Rectal smooth muscle tissue (tissue), 1 donor: ENCODE data around the gene ERG.

Experiments
- H3K27ac ChIP-seq: one replicate; pipeline ENCODE4 v1.7.0; 2013; ENCODE audit warnings: low read depth, low read length, inconsistent platforms
- H3K27me3 ChIP-seq: one replicate; pipeline ENCODE4 v1.7.0; 2013; ENCODE audit warnings: low read length; ENCODE audit not compliant: control insufficient read depth, insufficient read depth
- H3K36me3 ChIP-seq: one replicate; pipeline ENCODE4 v1.7.0; 2013; ENCODE audit warnings: low read length; ENCODE audit not compliant: control insufficient read depth, insufficient read depth
- H3K4me1 ChIP-seq: one replicate; pipeline ENCODE4 v1.7.0; 2013; ENCODE audit warnings: low read length; ENCODE audit not compliant: control insufficient read depth, insufficient read depth
- H3K4me3 ChIP-seq: one replicate; pipeline ENCODE4 v1.7.0; 2013; ENCODE audit warnings: low read length
- H3K9ac ChIP-seq: one replicate; pipeline ENCODE4 v1.7.0; 2013; ENCODE audit warnings: low read length

ERG gene

DNA sequence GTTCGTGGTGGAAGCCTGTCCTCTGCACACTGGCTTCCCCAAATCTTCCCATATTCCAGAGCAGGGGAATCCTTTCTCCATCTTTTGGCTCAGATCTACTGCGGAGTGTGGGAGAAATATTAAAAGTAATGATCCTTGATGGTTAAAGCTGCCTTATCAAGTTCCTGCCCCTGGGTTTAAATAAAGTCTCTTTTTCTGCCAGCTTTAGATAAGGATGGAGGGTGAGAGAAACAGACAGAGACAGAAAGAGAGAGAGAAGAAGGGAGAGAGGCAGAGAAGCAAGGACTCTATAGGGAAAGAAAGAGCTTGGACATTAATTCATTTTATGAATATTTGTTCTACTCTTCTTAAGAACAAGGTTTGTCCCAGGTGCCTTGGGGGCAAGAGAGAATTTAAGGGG lies 143.5 kb downstream of the ERG start:
- no peak overlapping the region for H3K9ac ChIP-seq
- no peak overlapping the region for H3K4me3 ChIP-seq
- peaks cover 2% of the 10 kb centered on the region for H3K27me3 ChIP-seq
- no peak overlapping the region for H3K27ac ChIP-seq
- no peaks in the 10 kb centered on the region for H3K4me1 ChIP-seq
- H3K36me3 ChIP-seq = no peaks in the 10 kb centered on the region

DNA sequence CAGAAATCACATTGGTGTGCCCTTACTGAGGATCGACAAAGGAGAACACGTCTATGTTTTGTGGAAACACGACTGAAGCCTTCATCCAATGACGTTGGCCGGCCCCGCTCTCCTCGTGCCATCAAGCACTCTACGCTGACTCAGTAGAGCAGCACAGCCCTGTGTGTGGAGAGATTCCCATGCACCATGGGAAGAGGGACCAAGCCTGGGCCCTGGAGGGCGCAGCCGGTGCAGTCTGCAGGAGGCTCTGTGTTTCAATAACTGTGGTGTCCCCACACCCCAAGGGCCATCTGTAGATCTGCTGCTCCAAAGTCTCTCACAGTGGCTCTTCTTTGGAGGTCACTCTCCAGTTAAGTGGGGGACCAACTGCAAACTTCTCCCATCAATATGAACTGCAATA lies 144.0 kb downstream of the ERG start:
- Histone ChIP-seq H3K36me3 (no peaks in the 10 kb centered on the region), H3K4me3 (no peak overlapping the region), H3K4me1 (no peaks in the 10 kb centered on the region), H3K9ac (no peak overlapping the region), H3K27ac (no peak overlapping the region), H3K27me3 (peaks cover 2% of the 10 kb centered on the region)

DNA sequence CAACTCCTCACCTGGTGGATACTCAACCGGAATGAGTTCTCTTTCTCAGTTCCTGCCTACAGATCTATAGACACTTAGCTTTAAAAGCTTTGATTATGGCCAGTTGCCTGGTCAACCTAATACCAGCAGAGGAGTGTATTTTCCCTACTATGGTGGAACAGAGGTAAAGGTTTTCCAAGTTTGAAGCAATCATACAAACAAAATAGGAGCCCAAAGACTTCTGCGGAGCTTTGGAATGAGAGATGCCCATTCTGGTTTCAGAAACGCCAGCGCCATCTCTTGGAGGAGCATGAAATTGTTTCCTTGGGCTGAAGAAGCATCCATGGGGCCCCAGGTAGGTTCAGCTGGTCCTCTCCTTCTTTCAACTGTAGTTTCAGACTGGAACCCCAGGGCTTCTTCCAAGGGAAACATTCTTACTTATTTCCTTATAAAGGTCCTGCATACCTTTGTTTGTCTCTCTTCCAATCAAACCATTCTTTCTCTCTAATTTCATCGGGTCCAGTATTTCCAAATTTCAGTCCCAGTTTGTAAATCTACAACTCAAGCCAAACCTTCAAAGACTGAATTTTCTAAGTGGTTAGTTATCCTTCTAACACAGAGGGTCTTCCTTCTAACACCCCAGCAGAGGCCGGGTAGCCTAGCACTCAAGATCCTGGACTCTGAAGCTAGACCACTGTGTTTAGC lies 145.6 kb downstream of the ERG start:
- Histone ChIP-seq H3K4me1 (no peaks in the 10 kb centered on the region), H3K4me3 (no peak overlapping the region), H3K36me3 (no peaks in the 10 kb centered on the region), H3K9ac (no peak overlapping the region), H3K27ac (no peak overlapping the region), H3K27me3 (peaks cover 2% of the 10 kb centered on the region)

DNA sequence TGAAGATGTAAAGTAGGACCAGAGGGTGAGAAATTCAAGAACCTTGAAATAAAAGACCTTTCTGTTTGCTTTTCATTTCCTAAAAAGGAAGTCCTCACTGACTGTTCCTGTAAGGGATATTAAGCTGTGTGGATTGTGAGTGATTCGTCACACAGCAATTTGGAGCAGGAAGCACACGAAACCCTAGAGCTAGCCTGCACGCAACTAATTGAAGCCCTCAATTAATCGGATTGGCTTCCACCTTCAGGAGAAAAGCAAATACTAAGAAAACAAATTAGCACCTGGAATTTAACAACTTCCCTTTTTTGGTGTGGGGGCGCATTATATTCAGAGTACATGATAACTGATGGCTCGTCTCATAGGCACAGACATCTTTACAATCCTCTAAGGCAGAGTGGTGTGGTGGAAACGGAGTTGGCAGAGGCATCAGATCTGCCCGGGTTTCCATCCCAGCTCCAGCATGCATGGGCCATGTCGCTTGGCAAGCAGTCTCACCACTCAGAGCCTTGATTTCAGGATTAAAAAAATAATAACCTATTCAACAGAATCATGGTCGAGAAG lies 146.2 kb downstream of the ERG start:
- H3K27me3 ChIP-seq = peaks cover 2% of the 10 kb centered on the region
- H3K4me3 ChIP-seq = no peak overlapping the region
- no peaks in the 10 kb centered on the region for H3K4me1 ChIP-seq
- no peaks in the 10 kb centered on the region for H3K36me3 ChIP-seq
- H3K27ac ChIP-seq = no peak overlapping the region
- H3K9ac ChIP-seq = no peak overlapping the region

DNA sequence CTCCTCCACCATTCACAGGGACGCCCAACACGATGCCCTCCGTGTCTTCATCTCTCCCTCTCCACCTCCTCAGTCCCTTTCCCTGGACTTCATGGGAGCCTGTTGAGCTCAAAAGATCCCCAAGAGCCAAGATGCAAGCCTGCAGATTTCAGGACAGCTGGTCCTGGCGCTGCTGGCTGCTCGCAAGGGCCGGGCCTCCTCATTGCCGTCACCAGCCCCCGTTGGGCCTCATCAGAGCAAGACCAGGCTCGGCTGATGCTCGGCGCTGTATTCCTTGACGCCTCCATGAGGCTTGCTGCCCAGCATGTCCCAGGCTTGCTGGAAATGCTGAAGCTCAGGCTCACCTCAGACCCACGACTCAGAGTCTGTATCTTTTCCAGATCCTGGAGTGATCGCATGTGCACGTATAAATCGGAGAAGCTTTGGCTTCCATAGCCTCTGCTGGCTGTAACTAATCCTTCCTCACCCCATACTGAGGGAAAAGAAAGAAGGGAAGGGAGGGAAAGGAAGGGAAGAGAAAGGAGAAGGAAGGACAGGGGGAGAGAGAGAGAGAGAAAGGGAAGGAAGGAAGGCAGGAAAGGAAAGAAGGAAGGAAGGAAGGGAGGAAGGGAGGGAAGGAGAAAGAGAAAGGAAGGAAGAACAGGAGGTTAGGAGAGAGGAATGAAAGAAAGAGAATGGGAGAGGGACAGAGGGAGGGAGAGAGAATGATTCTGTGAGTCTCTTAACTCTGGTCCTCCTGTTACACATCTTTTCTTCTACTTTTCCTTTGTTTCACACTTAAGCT lies 146.9 kb downstream of the ERG start:
- Histone ChIP-seq H3K27me3 (peaks cover 2% of the 10 kb centered on the region), H3K9ac (no peak overlapping the region), H3K27ac (no peak overlapping the region), H3K36me3 (no peaks in the 10 kb centered on the region), H3K4me3 (no peak overlapping the region), H3K4me1 (no peaks in the 10 kb centered on the region)

DNA sequence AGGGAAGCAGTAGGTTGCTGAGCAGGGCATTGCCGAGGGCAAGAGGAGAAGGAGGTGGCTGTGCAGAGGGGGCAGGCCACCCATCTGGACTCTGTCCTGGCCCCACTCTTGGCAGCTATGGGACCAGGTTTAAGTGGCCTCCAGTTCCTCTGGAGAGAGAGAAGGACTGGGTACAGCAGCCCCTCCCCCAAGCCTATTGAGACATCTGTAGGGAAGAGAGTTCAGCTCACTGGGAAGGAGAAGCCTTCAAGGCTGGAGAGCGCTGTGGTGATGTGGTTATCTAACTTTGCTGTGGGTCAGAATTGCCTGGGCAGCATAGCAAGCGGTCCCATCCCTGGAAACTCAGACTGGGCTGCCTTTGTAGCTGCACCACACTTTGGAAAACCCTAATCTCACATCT lies 147.6 kb downstream of the ERG start:
- no peak overlapping the region for H3K4me3 ChIP-seq
- H3K36me3 ChIP-seq = no peaks in the 10 kb centered on the region
- no peak overlapping the region for H3K9ac ChIP-seq
- H3K27ac ChIP-seq = no peak overlapping the region
- H3K4me1 ChIP-seq = no peaks in the 10 kb centered on the region
- H3K27me3 ChIP-seq = peaks cover 2% of the 10 kb centered on the region

DNA sequence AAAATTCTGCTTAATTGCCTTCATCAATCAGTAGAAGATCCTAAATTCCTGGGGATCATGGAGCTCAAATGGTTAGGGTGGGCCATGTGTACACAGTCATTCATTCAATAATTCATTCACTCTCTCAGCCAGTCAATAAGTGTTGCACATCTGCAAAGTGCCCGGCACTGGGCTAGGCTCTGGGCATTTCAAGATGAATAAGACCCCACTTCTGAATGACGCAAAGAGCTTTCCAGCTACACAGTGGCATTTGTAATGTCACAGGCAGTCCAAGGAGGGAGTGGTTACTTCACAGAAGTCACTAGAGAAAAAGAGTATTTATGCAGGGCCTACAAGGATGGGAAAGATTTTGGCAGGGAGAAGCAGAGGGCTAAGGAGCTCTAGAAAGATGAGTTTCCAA lies 148.3 kb downstream of the ERG start:
- Histone ChIP-seq H3K27ac (no peak overlapping the region), H3K4me3 (no peak overlapping the region)

DNA sequence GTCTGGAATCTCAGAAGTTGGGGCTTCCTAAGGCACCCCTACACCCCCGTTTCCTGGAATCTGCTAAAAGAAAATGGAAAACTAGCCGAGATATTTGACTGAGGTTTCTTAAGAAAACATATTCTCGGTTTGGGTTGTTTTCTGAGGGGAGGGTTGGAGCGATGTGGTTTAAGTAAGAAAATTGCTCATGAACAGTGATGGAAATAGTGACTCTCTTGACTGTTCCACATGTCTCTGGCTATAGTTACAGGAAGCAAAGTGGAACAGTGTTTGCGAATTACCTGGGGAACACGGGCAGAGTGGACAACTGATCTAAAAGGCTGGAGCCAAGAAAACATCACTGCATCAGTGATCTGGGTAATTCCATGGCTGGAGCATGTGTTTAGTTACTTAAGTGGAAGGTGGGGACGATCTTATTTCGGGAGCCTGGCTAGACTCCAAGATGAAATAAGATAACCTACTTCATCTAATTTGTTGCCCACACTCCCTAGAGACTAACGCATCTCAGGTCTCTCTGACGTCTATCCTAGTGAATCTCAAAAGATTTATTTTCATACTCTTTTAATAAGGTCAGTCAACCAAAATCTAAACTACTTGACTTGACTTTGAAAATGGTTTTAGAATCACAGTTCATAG lies 149.0 kb downstream of the ERG start:
- no peaks in the 10 kb centered on the region for H3K36me3 ChIP-seq
- H3K27ac ChIP-seq = no peak overlapping the region

More for the DNA sequence above, 148.3 kb downstream of the ERG start:
- no peaks in the 10 kb centered on the region for H3K4me1 ChIP-seq
- peaks cover 2% of the 10 kb centered on the region for H3K27me3 ChIP-seq
- H3K36me3 ChIP-seq = no peaks in the 10 kb centered on the region
- no peak overlapping the region for H3K9ac ChIP-seq

DNA sequence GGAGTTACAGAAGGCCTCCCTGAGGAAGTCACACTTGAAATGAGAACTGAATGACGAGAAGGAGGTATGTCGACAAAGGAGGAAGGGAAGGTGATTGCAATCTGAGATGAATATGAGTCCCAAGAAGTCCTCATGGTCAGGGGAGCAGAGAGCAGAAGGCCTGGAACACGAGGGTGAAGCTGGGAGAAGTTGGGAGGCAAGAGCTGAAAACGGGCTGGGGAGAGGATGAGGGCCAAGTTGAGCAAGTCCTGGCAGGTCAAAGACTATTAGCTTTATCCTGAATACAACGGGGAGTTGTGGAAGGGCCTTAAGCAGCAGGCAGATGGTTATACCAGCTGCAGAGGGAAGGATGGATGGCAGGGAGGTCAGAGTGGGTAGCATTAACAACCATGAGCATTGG lies 152.0 kb downstream of the ERG start:
- Histone ChIP-seq H3K27me3 (no peaks in the 10 kb centered on the region), H3K9ac (no peak overlapping the region), H3K4me3 (no peak overlapping the region), H3K27ac (no peak overlapping the region), H3K4me1 (no peaks in the 10 kb centered on the region), H3K36me3 (no peaks in the 10 kb centered on the region)

More for the DNA sequence above, 149.0 kb downstream of the ERG start:
- no peaks in the 10 kb centered on the region for H3K4me1 ChIP-seq
- peaks cover 2% of the 10 kb centered on the region for H3K27me3 ChIP-seq
- no peak overlapping the region for H3K4me3 ChIP-seq
- no peak overlapping the region for H3K9ac ChIP-seq

DNA sequence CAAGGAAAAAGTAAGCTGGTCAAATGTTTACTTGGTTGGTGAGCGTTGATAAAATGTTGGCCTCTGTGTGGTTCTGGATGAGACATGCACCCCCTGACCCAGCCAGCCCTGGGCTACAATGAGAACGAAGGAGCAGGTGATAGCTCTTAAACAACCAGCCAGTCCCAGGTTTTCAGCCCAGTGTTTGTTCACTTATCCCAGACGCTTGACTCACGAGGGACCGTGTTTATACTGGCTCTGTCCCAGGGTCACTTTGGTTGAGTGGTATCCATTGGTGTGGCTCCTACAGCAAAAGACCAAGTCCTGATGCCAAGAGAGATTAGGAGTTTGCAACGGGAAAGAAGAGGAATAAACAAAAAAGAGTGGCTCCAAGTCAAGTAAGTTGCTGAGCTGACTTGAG lies 154.6 kb downstream of the ERG start:
- Histone ChIP-seq H3K4me1 (no peaks in the 10 kb centered on the region), H3K36me3 (no peaks in the 10 kb centered on the region), H3K27me3 (no peaks in the 10 kb centered on the region), H3K9ac (no peak overlapping the region), H3K4me3 (no peak overlapping the region), H3K27ac (no peak overlapping the region)

DNA sequence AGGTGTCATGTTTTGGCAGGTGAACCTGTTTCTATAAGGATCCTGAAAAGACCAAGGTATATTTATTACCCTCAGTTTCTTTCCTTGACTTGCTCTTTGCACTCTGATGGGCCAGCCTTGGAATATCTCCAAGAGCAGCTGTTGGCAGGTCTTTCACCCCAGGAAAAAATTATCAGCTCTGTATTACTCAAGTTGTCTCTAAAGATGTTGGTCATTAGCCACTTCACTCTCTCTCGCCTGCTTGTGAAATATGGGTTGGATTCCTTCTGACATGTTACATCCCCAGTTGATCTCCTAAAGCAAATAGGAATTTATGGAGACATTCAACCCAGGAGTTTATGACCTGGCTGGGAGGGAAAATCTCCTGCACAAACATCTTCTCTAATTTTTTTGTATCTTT lies 155.5 kb downstream of the ERG start:
- Histone ChIP-seq H3K9ac (no peak overlapping the region), H3K36me3 (no peaks in the 10 kb centered on the region), H3K4me1 (no peaks in the 10 kb centered on the region), H3K27ac (no peak overlapping the region), H3K27me3 (no peaks in the 10 kb centered on the region), H3K4me3 (no peak overlapping the region)

DNA sequence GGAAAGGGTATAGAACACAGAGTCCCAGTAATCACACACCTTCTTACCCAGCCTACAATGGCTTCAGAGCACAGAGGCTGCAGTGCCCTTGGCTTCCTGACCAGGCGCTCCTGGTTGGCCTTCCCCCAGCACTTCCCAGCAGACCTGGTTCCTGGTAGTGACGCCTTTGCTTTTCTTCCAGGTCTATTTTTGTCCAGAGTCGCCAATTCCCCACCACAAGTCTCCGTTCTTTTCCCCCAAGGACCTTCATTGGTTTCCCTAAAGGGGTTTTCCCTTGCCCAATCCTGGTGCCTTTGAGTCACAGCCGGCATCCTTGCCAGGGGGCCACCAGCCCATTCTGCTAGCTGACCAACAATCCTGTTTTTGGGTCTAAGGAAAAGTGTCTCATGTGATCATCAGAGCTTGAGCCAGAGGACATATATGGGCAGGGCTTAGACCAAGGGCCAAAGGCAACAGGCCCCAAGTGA lies 156.7 kb downstream of the ERG start:
- H3K4me3 ChIP-seq = no peak overlapping the region

More for the DNA sequence above, 156.7 kb downstream of the ERG start:
- no peaks in the 10 kb centered on the region for H3K36me3 ChIP-seq
- H3K27ac ChIP-seq = no peak overlapping the region
- no peak overlapping the region for H3K9ac ChIP-seq
- H3K27me3 ChIP-seq = no peaks in the 10 kb centered on the region
- H3K4me1 ChIP-seq = no peaks in the 10 kb centered on the region
